ENCODE data around the gene VPS37C.

GRCh38 chr11:61126256-61126655 is 35.0 kb downstream of the VPS37C start:
- no peak for TF ChIP-seq CTCF (IDR thresholded peaks at IDR 0.05; ENCODE audit: insufficient read depth, low read length)
- no peak for TF ChIP-seq REST (IDR thresholded peaks at IDR 0.05; ENCODE audit: insufficient replicate concordance, low read depth)
- TF ChIP-seq POLR2AphosphoS5 (IDR thresholded peaks at IDR 0.05; ENCODE audit: low read depth), result no peak
- no peak for TF ChIP-seq SPI1 (IDR thresholded peaks at IDR 0.05; ENCODE audit: borderline replicate concordance, low read depth)
- TF ChIP-seq GABPA (IDR thresholded peaks at IDR 0.05; ENCODE audit: low read depth), result no peak

Data from HL-60 (cell line).